NCI-H2107 (cell line): ENCODE data around the gene PRDX3.
A peak's percentile ranks its signal among the peaks of the same experiment; 100 is the strongest.

Experiments used
- DNase-seq: peaks from one replicate; lab custom pipeline; 2025; lab: John Stamatoyannopoulos, UW

The PRDX3 gene

GRCh38 chr10:119178372-119179119 lies at the start of gene PRDX3:
Gene PRDX3, minus strand, starts transcription at chr10:119178812. Its CDS starts 22 bp downstream, at chr10:119178790.
- DNase-seq, result peak; percentile 54

GRCh38 chr10:119227825-119228224 lies 49.2 kb upstream of the PRDX3 start:
- DNase-seq, result no peak

- DNase-seq, result no peak
Measured at GRCh38 chr10:119225083-119225658, 46.6 kb upstream of the PRDX3 start.

GRCh38 chr10:119222966-119223386 lies 44.4 kb upstream of the PRDX3 start:
- DNase-seq, result no peak

GRCh38 chr10:119222537-119222936 lies 43.9 kb upstream of the PRDX3 start:
- no peak for DNase-seq

- no peak for DNase-seq
Measured at GRCh38 chr10:119221666-119222065, 43.1 kb upstream of the PRDX3 start.

GRCh38 chr10:119221201-119221600 lies 42.6 kb upstream of the PRDX3 start:
- DNase-seq, result no peak

- DNase-seq, result no peak
Measured at GRCh38 chr10:119219871-119220270, 41.3 kb upstream of the PRDX3 start.

- DNase-seq, result no peak
Measured at GRCh38 chr10:119217991-119218490, 39.4 kb upstream of the PRDX3 start.

GRCh38 chr10:119217401-119217800 lies 38.8 kb upstream of the PRDX3 start:
- no peak for DNase-seq

GRCh38 chr10:119216127-119216526 lies 37.5 kb upstream of the PRDX3 start:
- no peak for DNase-seq

- no peak for DNase-seq
Measured at GRCh38 chr10:119215371-119215770, 36.8 kb upstream of the PRDX3 start.

- no peak for DNase-seq
Measured at GRCh38 chr10:119211625-119212441, 33.2 kb upstream of the PRDX3 start.

GRCh38 chr10:119211176-119211575 lies 32.6 kb upstream of the PRDX3 start:
- DNase-seq, result no peak

- no peak for DNase-seq
Measured at GRCh38 chr10:119210633-119211032, 32.0 kb upstream of the PRDX3 start.

GRCh38 chr10:119209736-119210355 lies 31.2 kb upstream of the PRDX3 start:
- DNase-seq, result no peak

GRCh38 chr10:119209035-119209735 lies 30.6 kb upstream of the PRDX3 start:
- no peak for DNase-seq

- no peak for DNase-seq
Measured at GRCh38 chr10:119208553-119208940, 29.9 kb upstream of the PRDX3 start.

- DNase-seq, result no peak
Measured at GRCh38 chr10:119207713-119208552, 29.3 kb upstream of the PRDX3 start.

GRCh38 chr10:119207366-119207666 lies 28.7 kb upstream of the PRDX3 start, which contains the start of gene GRK5:
Gene GRK5, plus strand, starts transcription at chr10:119207571. Its CDS starts 347 bp downstream, at chr10:119207918.
- peak; percentile 5 for DNase-seq
